ENCODE results near the gene CYP26C1.

Gene CYP26C1

DNA sequence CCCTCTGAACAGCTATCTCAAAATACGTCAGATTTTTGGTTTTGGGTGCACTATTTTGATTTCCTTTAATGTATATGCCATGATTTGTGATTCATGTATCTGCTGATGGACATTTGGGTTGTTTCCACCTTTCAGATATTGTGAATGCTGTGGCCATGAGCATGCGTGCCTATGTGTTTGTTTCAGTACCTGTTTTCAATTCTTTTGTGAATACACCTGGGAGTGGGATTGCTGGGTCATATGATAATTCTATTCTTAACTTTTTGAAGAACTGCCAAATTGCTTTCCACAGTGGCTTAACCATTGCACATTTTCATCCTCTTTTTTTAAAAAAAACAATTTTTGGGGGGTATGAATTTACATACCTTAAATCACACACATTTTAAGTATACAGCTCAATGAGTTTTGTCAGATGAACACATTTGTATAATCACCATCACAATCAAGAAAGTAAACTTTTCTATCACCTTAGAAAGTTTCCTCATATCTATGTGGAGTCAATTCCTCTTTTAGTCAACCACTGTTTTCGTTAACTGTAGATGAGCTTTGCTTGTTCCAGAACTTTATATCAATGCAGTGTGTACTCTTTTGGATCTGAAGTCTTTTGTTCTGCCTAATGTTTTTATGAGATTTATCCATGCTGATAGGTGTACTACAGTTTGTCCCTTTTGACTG is 50.0 kb downstream of the CYP26C1 start:
- DNase-seq (ENCODE audit: low read depth, low spot score): no peak

GRCh38 chr10:93113042-93113441 is 52.4 kb downstream of the CYP26C1 start:
- no peak for DNase-seq (ENCODE audit: low read depth, low spot score)

- DNase-seq (ENCODE audit: low read depth, low spot score): peak; percentile 52
Measured at GRCh38 chr10:93115661-93116383, 55.2 kb downstream of the CYP26C1 start.
